DOHH2 (cell line): Measurements from ENCODE around the gene CHEK1.

Source experiments
- EZH2phosphoT487 ChIP-seq: fragments of 200-600 bp; sonication (generic); IDR thresholded peaks from 2 replicates; pipeline ENCODE4 v1.6.1; 2017; ENCODE audit warnings: borderline replicate concordance, mild to moderate bottlenecking, antibody characterized with exemption, low read length, moderate library complexity, mixed read lengths
- TF ChIP-seq, protein P1 (sequence below): fragments of 200-600 bp; sonication (generic); IDR thresholded peaks from one replicate; pipeline ENCODE4 v1.5.1; 2014; ENCODE audit warnings: antibody characterized with exemption, mild to moderate bottlenecking, low read depth, low read length; ENCODE audit not compliant: poor library complexity, severe bottlenecking

DNA sequence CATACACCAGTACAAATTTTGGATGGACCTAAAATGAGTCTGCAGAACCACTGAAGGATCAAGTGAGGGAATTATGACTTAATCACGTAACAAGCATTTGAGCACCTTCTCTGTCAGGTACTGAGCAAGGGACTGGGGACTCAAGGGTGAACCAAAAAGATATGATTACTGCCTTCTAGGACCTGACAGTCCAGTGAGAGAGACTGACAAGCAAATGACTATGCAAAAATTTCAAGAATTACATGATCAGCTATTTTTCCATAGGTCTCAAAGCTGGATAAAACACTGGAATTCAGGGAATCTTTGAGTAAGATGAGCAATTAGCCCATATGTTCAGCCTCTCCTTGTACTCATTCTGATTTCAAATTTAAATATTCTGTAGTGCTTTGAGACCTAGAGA is 37.5 kb upstream of the CHEK1 start:
- TF ChIP-seq, protein P1, sequence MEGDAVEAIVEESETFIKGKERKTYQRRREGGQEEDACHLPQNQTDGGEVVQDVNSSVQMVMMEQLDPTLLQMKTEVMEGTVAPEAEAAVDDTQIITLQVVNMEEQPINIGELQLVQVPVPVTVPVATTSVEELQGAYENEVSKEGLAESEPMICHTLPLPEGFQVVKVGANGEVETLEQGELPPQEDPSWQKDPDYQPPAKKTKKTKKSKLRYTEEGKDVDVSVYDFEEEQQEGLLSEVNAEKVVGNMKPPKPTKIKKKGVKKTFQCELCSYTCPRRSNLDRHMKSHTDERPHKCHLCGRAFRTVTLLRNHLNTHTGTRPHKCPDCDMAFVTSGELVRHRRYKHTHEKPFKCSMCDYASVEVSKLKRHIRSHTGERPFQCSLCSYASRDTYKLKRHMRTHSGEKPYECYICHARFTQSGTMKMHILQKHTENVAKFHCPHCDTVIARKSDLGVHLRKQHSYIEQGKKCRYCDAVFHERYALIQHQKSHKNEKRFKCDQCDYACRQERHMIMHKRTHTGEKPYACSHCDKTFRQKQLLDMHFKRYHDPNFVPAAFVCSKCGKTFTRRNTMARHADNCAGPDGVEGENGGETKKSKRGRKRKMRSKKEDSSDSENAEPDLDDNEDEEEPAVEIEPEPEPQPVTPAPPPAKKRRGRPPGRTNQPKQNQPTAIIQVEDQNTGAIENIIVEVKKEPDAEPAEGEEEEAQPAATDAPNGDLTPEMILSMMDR: no peak
- TF ChIP-seq EZH2phosphoT487: no peak
